ENCODE measurements around the gene CD59. TPM values are rescaled to one million over a fixed set of nuclear protein-coding genes. Genes with fewer than 3 reads are reported as not detected.
A peak's percentile ranks its signal among the peaks of the same experiment; 100 is the strongest.

The CD59 gene
- total RNA-seq, 2 experiments from 2014 or later: 35.2 to 37.8 TPM

- H3K27ac Mint-ChIP-seq: no peak overlapping the region
- peaks cover 33% of the 10 kb centered on the region for H3K4me1 Mint-ChIP-seq (ENCODE audit: low read depth)
- CTCF ChIA-PET: interaction anchor here (1.5 kb wide), 1 partner anchor 43 kb away, joined by 3 read pairs; no protein-coding TSS in a partner anchor
Measured at GRCh38 chr11:33700063-33700501, 36.1 kb downstream of the CD59 start.

GRCh38 chr11:33699515-33700062 is 36.6 kb downstream of the CD59 start:
- TF ChIP-seq CTCF (IDR thresholded peaks at IDR 0.05): no peak
- intact Hi-C loops (cut with DNase I, micrococcal nuclease): loop anchor here (2.0 to 10.0 kb wide), 7 partner anchors 38 to 1965 kb away; partner anchors contain the start of genes FBXO3 (in 2 of the 2), ABTB2 (in 1 of the 2), CAT (in 1 of the 2) and CD59 (in 1 of the 2)
- Mint-ChIP-seq H3K4me3 (peak overlapping the region; percentile 88), H3K27me3 (peaks cover 10% of the 10 kb centered on the region), H3K36me3 (ENCODE audit: low read depth) (no peaks in the 10 kb centered on the region), H3K4me1 (ENCODE audit: low read depth) (peaks cover 33% of the 10 kb centered on the region), H3K9me3 (no peaks in the 10 kb centered on the region), H3K27ac (no peak overlapping the region)
- no peak overlapping the region for H3K27ac ChIP-seq (ENCODE audit: low read depth in 1 of 2, low read length in 2 of 2)
- peaks cover 0 to 2% of the 10 kb centered on the region in 2 experiments for H3K27me3 ChIP-seq (ENCODE audit: control insufficient read depth in 1 of 2, insufficient read depth in 2 of 2, low read length in 2 of 2)
- no peak overlapping the region for H3K4me3 ChIP-seq (ENCODE audit: low read length)
- H3K4me1 ChIP-seq (ENCODE audit: insufficient read depth, low read length): peaks cover 14% of the 10 kb centered on the region
- ATAC-seq (ENCODE audit: poor library complexity) (no peak), DNase-seq (peak in 1 of 14 experiments; percentile 31)
- H3K36me3 ChIP-seq (ENCODE audit: insufficient read depth, low read length): no peaks in the 10 kb centered on the region
- H3K9me3 ChIP-seq (ENCODE audit: control insufficient read depth in 1 of 2, insufficient read depth in 1 of 2, low read length in 2 of 2): no peaks in the 10 kb centered on the region
- CTCF ChIA-PET: no interaction called here
- POLR2A ChIA-PET: interaction anchor here (0.6 to 1.3 kb wide), 3 partner anchors 10 to 1698 kb away, joined by 3 to 4 read pairs (median 3); no protein-coding TSS in a partner anchor

More at GRCh38 chr11:33700063-33700501, 36.1 kb downstream of the CD59 start:
- TF ChIP-seq CTCF (IDR thresholded peaks at IDR 0.05): no peak
- Histone ChIP-seq H3K27ac (ENCODE audit: low read depth in 1 of 2, low read length in 2 of 2) (no peak overlapping the region), H3K4me1 (ENCODE audit: insufficient read depth, low read length) (peaks cover 14% of the 10 kb centered on the region), H3K27me3 (ENCODE audit: control insufficient read depth in 1 of 2, insufficient read depth in 2 of 2, low read length in 2 of 2) (peaks cover 0 to 2% of the 10 kb centered on the region in 2 experiments), H3K4me3 (ENCODE audit: low read length) (peak overlapping the region; percentile 68), H3K9me3 (ENCODE audit: control insufficient read depth in 1 of 2, insufficient read depth in 1 of 2, low read length in 2 of 2) (no peaks in the 10 kb centered on the region), H3K36me3 (ENCODE audit: insufficient read depth, low read length) (no peaks in the 10 kb centered on the region)
- ATAC-seq (ENCODE audit: poor library complexity) (no peak), DNase-seq (peak in 2 of 14 experiments; percentile 2 to 7)
- H3K27me3 Mint-ChIP-seq: peaks cover 10% of the 10 kb centered on the region
- POLR2A ChIA-PET: interaction anchor here (0.6 to 1.3 kb wide), 6 partner anchors 9 to 1962 kb away, joined by 3 to 4 read pairs (median 3); partner anchors contain the start of gene TRIM44
- peak overlapping the region; percentile 88 for H3K4me3 Mint-ChIP-seq
- H3K36me3 Mint-ChIP-seq (ENCODE audit: low read depth): no peaks in the 10 kb centered on the region
- H3K9me3 Mint-ChIP-seq: no peaks in the 10 kb centered on the region
- intact Hi-C loops (cut with DNase I, micrococcal nuclease): loop anchor here (2.0 to 10.0 kb wide), 6 partner anchors 37 to 1965 kb away; partner anchors contain the start of genes FBXO3 (in 2 of the 2), CAT (in 1 of the 2), CD59 (in 1 of the 2) and CSTF3 (in 1 of the 2)

- ATAC-seq (ENCODE audit: poor library complexity): no peak
- POLR2A ChIA-PET: no interaction called here
Measured at GRCh38 chr11:33698921-33699320, 37.3 kb downstream of the CD59 start.

More at GRCh38 chr11:33698921-33699320, 37.3 kb downstream of the CD59 start:
- H3K9me3 Mint-ChIP-seq: no peaks in the 10 kb centered on the region
- no peaks in the 10 kb centered on the region for H3K36me3 Mint-ChIP-seq (ENCODE audit: low read depth)
- no peak for DNase-seq
- peaks cover 10% of the 10 kb centered on the region for H3K27me3 Mint-ChIP-seq
- TF ChIP-seq CTCF (IDR thresholded peaks at IDR 0.05): no peak
- intact Hi-C loops (cut with DNase I, micrococcal nuclease): loop anchor here in 1 of 2 experiments (10.0 kb wide), 1 partner anchor 656 kb away; the partner anchor contains the start of gene ABTB2
- Histone ChIP-seq H3K36me3 (ENCODE audit: insufficient read depth, low read length) (no peaks in the 10 kb centered on the region), H3K4me1 (ENCODE audit: insufficient read depth, low read length) (peaks cover 14% of the 10 kb centered on the region), H3K27me3 (ENCODE audit: control insufficient read depth in 1 of 2, insufficient read depth in 2 of 2, low read length in 2 of 2) (peaks cover 2% of the 10 kb centered on the region in 2 experiments), H3K9me3 (ENCODE audit: control insufficient read depth in 1 of 2, insufficient read depth in 1 of 2, low read length in 2 of 2) (no peaks in the 10 kb centered on the region), H3K4me3 (ENCODE audit: low read length) (no peak overlapping the region), H3K27ac (ENCODE audit: low read depth in 1 of 2, low read length in 2 of 2) (no peak overlapping the region)
- CTCF ChIA-PET: no interaction called here
- H3K4me3 Mint-ChIP-seq: peak overlapping the region; percentile 88
- H3K27ac Mint-ChIP-seq: no peak overlapping the region
- peaks cover 33% of the 10 kb centered on the region for H3K4me1 Mint-ChIP-seq (ENCODE audit: low read depth)

Measured in CD4-positive, alpha-beta T cell (primary cell).